Memory B cell (primary cell): ENCODE data around the gene PPP1R12B.
"Not testable (repeated sequence)": the region's sequence is repeated elsewhere in the genome, so short reads cannot be mapped to it uniquely, and the experiment has no call there.

Source experiments
- ATAC-seq: fragments of 150-1000 bp; cut with Tn5 transposase; 2 replicates; pipeline ENCODE4 v1.10.0; 2021; ENCODE audit warnings: low read depth, mild to moderate bottlenecking, moderate library complexity
- DNase-seq, 2 donors: peaks; one replicate each; pipeline ENCODE4 v3.0.0; 2022; ENCODE audit warnings: low spot score in 2 of 2
- H3K27ac Mint-ChIP-seq: one replicate; pipeline ENCODE4 v1.8.0; 2022; ENCODE audit warnings: mild to moderate bottlenecking, moderate library complexity, mixed read lengths
- H3K27me3 Mint-ChIP-seq: one replicate; pipeline ENCODE4 v1.8.0; 2022; ENCODE audit warnings: mixed read lengths
- H3K36me3 Mint-ChIP-seq: one replicate; pipeline ENCODE4 v1.8.0; 2022; ENCODE audit warnings: mild to moderate bottlenecking, mixed read lengths
- H3K4me1 Mint-ChIP-seq: one replicate; pipeline ENCODE4 v1.8.0; 2022; ENCODE audit warnings: mixed read lengths
- H3K4me3 Mint-ChIP-seq: one replicate; pipeline ENCODE4 v1.8.0; 2022; ENCODE audit warnings: mild to moderate bottlenecking, moderate library complexity, mixed read lengths
- H3K9me3 Mint-ChIP-seq: one replicate; pipeline ENCODE4 v1.8.0; 2022; ENCODE audit warnings: mixed read lengths

PPP1R12B gene

DNA sequence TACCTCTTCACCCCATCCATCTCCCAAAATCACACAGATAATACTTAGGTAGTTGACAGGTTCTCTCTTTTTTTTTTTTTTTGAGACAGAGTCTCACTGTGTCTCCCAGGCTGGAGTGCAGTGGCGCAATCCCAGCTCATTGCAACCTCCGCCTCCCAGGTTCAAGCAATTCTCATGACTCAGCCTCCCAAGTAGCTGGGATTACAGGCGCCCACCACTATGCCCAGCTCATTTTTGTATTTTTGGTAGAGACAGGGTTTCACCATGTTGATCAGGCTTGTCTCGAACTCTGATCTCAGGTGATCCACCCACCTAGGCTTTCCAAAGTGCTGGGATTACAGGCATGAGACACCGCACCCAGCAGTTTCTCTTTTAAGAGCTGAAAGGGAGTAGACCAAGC, 75.8 kb downstream of the PPP1R12B start:
- DNase-seq: not testable (repeated sequence)

DNA sequence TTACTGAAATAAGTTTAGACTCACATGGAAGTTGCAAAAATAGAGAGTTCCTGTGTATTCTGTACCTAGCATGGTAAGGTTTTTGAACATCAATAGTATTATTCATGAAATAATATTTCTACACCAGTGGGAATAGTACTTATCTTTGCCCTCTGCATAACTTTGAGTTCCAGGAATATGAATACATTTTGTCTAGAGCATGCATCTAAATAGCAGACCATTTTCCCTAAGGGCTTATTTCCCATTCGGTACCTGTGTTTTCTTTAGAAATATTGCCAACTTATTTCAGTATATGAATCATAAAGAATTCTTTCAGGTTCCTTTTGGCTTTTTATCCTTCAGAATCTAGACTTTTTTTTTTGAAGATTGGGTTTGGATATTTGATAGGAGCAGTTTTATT, 81.6 kb downstream of the PPP1R12B start:
- H3K9me3 Mint-ChIP-seq, ATAC-seq, DNase-seq, H3K27me3 Mint-ChIP-seq, H3K4me1 Mint-ChIP-seq, H3K4me3 Mint-ChIP-seq, H3K27ac Mint-ChIP-seq: not testable (repeated sequence)
- H3K36me3 Mint-ChIP-seq: peaks cover 31% of the 10 kb centered on the region

More for the DNA sequence above, 75.8 kb downstream of the PPP1R12B start:
- H3K27me3 Mint-ChIP-seq, H3K27ac Mint-ChIP-seq, ATAC-seq, H3K4me3 Mint-ChIP-seq, H3K4me1 Mint-ChIP-seq, H3K9me3 Mint-ChIP-seq: not testable (repeated sequence)
- peaks cover 12% of the 10 kb centered on the region for H3K36me3 Mint-ChIP-seq

DNA sequence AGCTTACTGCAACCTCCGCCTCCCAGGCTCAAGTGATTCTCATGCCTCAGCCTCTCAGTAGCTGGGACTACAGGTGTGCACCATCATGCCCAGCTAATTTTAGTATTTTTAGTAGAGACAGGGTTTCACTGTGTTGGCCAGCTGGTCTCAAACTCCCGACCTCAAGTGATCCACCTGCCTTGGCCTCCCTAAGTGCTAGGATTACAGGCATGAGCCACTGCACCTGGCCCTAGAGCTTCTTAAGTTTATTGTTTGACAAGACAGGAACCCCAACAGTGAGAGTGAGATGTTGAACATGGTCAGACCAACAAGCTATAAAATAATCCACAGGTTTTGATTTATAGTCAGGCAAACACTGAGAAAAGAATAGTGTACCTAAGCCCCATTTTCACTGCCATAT, 83.8 kb downstream of the PPP1R12B start:
- not testable (repeated sequence) for H3K4me3 Mint-ChIP-seq, H3K27me3 Mint-ChIP-seq, DNase-seq, H3K27ac Mint-ChIP-seq, ATAC-seq, H3K9me3 Mint-ChIP-seq, H3K4me1 Mint-ChIP-seq
- H3K36me3 Mint-ChIP-seq: peaks cover 34% of the 10 kb centered on the region

DNA sequence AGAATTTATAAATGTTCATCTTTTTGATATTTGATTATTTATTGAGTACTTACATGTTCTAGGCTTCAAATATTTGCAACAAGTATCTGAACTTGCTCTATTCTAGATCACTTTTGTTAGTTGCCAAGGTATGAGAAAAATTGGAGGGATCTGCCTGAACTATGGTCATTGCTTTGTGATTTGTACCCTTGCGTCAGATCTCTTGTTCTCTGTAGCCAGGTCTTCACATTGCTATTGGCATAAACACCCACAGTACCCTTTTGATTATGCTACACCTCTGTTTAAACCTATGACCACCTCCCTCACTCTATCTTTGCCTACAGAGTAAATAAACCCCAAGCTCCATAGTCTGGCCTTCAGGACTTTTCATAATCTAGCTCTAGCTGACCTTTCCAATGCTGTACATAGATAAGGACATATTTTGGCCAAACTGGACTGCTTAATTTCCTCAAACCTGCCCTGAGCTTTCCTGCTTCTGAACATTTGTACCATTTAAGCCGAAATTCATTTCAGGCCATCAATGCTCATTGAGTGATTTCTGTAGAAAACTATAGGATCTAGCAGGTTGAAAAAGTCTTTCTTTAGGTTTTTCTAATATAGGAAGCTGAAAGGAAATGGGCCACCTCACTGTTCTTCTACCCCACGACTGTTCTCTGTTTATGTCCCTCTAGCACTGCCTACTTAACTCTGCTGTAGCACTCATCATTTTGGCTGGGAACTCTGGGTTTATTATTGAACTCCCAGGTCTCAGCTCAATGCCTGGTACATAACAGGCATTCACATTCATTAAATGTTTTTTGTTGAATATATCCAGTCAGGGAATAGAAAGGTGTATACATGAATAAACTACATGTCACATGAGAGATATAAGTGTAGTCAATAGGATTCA, 84.9 kb downstream of the PPP1R12B start:
- DNase-seq: no peak
- Mint-ChIP-seq H3K36me3 (peaks cover 37% of the 10 kb centered on the region), H3K9me3 (no peaks in the 10 kb centered on the region), H3K4me3 (no peak overlapping the region), H3K4me1 (no peaks in the 10 kb centered on the region), H3K27ac (no peak overlapping the region), H3K27me3 (no peaks in the 10 kb centered on the region)
- no peak for ATAC-seq

DNA sequence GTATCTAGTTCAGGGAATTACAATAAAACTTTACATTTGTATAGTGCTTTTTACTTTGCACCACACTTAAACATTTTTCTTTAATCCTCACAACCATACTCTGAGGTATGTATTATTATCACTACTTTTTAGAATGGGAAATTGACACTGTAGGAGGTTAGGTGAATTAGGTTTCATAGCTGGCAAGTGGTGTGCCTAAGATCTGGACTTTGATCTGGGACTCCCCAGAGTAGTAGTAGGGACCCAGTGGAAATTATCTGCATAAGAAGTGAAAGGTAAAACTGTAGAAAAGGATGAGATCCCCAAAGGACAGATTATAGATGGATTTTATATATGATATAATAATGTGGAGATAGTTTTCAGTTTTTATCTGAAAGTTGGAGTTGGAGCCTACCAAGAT, 85.6 kb downstream of the PPP1R12B start:
- no peaks in the 10 kb centered on the region for H3K4me1 Mint-ChIP-seq
- no peaks in the 10 kb centered on the region for H3K9me3 Mint-ChIP-seq
- H3K36me3 Mint-ChIP-seq: peaks cover 40% of the 10 kb centered on the region
- no peak overlapping the region for H3K4me3 Mint-ChIP-seq
- DNase-seq (no peak), ATAC-seq (no peak)
- H3K27ac Mint-ChIP-seq: no peak overlapping the region
- H3K27me3 Mint-ChIP-seq: no peaks in the 10 kb centered on the region

DNA sequence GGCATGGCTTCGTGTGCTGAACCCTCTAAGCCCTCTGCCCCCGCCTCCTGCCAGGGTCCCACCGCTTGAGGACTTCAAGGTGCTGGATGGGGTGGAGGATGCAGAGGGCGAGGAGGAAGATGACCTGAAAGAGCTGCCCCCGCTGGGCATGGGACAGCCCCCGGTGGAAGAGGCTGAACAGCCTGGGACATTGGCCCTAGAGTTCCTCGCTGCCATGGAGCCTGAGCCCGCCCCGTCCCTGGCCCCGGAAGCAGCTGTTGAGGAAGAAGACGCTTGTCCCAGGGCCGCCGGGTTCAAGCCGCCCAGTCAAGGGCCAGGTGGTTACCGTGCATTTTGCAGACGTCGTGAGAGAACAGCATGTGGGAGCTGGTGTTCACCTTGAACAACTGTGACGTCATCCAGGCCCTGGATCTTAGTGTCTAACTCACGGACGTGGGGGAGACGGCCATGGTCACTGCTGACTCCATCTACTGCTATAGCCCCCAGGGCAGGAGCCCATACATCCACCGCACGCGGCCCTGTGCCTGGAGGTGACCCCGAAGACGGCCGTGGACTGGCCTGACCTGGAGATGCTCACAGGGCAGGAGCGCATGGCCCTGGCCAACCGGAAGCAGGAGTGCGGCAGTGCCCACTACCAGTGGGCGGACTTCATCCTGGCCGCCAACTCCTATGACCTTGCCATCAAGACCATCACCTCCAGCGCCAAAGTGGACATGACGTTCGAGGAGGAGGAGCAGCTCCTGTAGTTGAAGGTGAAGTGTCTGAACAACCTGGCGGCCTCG, 90.1 kb downstream of the PPP1R12B start:
- Mint-ChIP-seq H3K27ac (no peak overlapping the region), H3K27me3 (no peaks in the 10 kb centered on the region), H3K36me3 (peaks cover 36% of the 10 kb centered on the region), H3K4me1 (no peaks in the 10 kb centered on the region), H3K9me3 (no peaks in the 10 kb centered on the region), H3K4me3 (no peak overlapping the region)
- no peak for ATAC-seq
- no peak for DNase-seq

DNA sequence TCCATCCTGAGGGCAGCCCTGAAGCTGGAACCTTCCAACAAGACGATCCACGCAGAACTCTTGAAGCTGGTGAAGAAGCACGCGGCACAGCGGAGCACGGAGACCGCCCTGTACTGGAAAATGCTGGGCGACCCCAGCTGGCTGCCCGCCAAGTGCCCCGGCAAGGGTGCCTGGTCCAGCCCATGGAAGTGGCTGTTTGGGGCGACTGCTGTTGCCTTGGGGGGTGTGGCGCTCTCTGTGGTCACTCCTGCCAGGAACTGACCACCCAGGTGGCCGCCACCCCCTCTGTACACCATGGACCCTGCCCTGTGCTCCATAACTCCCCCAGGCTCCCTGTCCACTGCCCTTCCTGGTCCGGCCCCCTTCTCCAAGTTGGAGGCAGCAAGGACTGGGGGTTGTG, 90.8 kb downstream of the PPP1R12B start:
- ATAC-seq: no peak
- H3K9me3 Mint-ChIP-seq: no peaks in the 10 kb centered on the region

DNA sequence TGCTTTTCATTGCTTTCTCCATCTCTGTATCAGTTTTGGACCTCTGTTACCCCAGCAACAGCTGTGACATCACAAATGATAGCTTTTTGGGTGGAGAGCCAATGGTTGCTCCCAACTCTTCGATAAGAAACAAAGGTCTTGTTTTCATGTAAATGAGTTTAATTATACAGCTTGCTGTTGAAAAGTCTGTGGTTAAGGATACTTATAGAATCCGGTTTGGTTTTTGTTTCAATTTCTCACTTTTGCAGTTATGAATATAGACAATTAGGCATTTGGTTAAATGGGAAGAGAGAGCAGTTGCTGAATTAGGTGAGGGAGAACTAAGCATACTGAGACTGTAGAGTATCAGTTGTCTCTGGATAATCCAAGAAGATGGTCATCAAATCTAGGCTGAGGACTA, 99.6 kb downstream of the PPP1R12B start:
- not testable (repeated sequence) for H3K4me1 Mint-ChIP-seq, H3K27me3 Mint-ChIP-seq, H3K4me3 Mint-ChIP-seq, DNase-seq, ATAC-seq, H3K27ac Mint-ChIP-seq, H3K9me3 Mint-ChIP-seq
- H3K36me3 Mint-ChIP-seq: peaks cover 29% of the 10 kb centered on the region

More for the DNA sequence above, 90.8 kb downstream of the PPP1R12B start:
- Mint-ChIP-seq H3K27ac (no peak overlapping the region), H3K4me1 (no peaks in the 10 kb centered on the region), H3K36me3 (peaks cover 32% of the 10 kb centered on the region), H3K4me3 (no peak overlapping the region), H3K27me3 (no peaks in the 10 kb centered on the region)
- no peak for DNase-seq

DNA sequence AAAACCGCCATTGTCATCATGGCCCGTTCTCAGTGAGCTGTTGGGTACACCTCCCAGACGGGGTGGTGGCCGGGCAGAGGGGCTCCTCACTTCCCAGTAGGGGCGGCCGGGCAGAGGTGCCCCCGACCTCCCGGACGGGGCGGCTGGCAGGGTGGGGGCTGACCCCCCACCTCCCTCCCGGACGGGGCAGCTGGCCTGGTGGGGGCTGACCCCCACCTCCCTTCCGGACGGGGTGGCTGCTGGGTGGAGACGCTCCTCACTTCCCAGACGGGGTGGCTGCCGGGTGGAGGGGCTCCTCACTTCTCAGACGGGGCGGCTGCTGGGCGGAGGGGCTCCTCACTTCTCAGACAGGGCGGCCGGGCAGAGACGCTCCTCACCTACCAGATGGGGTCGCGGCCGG, 103.1 kb downstream of the PPP1R12B start:
- H3K4me3 Mint-ChIP-seq, DNase-seq, H3K27me3 Mint-ChIP-seq, H3K4me1 Mint-ChIP-seq, H3K27ac Mint-ChIP-seq, ATAC-seq, H3K9me3 Mint-ChIP-seq: not testable (repeated sequence)
- peaks cover 30% of the 10 kb centered on the region for H3K36me3 Mint-ChIP-seq

DNA sequence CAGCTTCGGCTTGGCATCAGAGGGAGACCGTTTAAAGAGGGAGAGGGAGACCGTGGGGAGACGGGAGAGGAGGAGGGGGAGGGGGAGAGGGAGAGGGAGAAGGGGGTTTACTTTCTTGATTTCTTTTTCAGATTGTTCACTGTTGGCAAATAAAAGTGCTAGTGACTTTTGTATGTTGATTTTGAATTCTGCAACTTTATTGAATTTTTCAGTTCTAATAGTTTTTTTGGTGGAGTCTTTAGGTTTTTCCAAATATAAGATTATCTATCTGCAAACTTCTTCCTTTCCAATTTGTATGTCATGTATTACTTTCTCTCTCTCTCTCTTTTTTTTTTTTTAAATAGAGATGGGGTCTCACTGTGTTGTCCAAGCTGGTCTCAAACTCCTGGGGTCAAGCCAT, 104.0 kb downstream of the PPP1R12B start:
- Mint-ChIP-seq H3K27me3 (no peaks in the 10 kb centered on the region), H3K9me3 (no peaks in the 10 kb centered on the region), H3K27ac (no peak overlapping the region), H3K4me3 (no peak overlapping the region), H3K4me1 (peaks cover 3% of the 10 kb centered on the region), H3K36me3 (peaks cover 30% of the 10 kb centered on the region)
- DNase-seq (no peak), ATAC-seq (no peak)

DNA sequence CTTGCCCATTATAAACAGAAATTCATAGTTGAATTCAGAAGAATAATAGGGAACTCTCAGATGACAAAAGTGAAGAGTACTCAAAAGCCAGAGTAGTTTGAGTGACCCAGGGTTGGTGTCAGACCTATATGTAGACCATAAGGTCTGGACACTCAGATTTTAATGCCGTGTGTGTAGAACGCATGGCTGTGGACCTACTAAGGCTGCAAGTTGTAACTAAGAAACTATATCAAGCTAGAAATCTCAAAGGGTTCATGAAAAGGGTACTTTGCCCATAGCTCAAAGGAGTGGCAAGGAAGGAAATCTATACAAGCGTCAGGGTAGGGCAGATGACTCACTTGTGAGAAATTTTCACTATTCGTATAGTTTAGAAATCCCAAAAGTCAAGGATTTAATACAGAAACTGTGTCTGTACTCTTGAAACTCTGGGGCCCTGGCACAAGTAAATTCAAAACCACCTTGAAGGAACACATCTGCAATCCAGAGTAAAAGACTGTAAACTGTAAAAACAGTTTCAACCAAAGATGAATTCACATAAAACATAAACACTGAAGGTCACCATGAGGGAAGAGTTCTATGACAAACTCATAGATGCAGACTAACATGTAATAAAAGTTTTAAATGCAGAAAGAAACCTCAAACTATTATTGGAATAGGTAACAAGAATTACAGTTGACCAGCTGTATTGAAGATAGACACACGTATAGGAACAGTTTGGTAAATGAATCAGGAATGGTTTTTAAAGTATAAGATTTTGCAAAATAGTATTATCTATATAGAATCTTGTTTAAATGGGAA, 108.1 kb downstream of the PPP1R12B start:
- H3K27ac Mint-ChIP-seq, H3K4me1 Mint-ChIP-seq, DNase-seq, H3K27me3 Mint-ChIP-seq, H3K9me3 Mint-ChIP-seq, H3K4me3 Mint-ChIP-seq, ATAC-seq: not testable (repeated sequence)
- peaks cover 18% of the 10 kb centered on the region for H3K36me3 Mint-ChIP-seq

DNA sequence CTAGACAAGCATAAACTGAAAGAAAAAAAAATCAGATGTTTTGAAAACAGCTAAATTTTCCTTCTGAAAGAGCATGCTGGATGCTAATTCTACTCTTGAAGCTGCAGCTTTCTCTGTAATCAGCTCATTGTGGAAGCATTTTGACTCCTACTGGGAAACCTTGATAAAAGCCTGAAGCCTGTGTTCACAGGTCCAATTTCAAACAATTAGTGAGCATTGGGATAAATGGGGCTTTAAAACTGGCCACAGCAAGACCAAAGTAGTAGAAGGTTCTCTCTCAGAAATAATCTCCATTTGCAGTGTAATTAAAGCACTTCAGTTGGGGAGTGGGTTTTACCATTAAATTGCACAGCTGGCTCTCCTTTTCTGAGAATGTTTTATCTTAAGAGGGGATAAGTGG, 110.2 kb downstream of the PPP1R12B start:
- DNase-seq, H3K27me3 Mint-ChIP-seq, H3K4me3 Mint-ChIP-seq, ATAC-seq, H3K9me3 Mint-ChIP-seq, H3K4me1 Mint-ChIP-seq, H3K27ac Mint-ChIP-seq: not testable (repeated sequence)
- peaks cover 11% of the 10 kb centered on the region for H3K36me3 Mint-ChIP-seq

DNA sequence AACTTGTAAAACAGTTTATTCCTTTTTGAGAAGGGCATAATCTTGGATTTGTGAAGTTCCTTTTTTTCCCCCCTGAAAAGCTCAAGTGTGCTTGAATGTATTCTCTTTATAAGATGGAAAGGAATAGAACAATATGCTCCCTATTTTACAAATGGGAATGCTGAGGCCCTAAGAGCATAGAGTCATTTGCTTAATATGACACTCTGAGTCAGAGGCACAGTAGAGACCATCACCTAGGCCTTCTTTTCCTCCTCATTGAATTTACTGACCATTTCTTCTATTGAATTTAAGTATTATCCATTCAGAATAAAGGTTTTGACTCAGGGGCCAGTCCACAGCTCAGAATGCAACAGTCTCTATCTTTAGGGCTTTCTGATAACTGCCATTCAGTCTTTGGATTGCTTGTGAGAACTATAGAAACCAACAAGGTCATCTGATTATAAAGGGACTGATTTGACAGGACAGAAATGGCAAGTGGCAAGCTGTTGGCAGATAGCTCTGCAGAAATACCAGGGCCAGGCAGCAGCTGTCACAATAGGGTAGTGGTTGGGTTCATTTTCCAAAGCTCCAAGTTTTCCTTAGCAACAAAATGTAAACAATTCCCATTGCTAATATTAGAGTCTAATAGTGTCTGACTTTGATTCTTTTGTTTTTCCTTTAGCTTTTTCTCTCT, 111.1 kb downstream of the PPP1R12B start:
- not testable (repeated sequence) for DNase-seq, H3K9me3 Mint-ChIP-seq, H3K36me3 Mint-ChIP-seq, H3K4me3 Mint-ChIP-seq, H3K27ac Mint-ChIP-seq, H3K4me1 Mint-ChIP-seq, H3K27me3 Mint-ChIP-seq, ATAC-seq
